K562 (cell line): Measurements from ENCODE around the gene NQO2. TPM values are rescaled to one million over a fixed set of nuclear protein-coding genes. Genes with fewer than 3 reads are reported as not detected.

ENCODE experiments used
- CBFA2T3 ChIP-seq: fragments of 450-650 bp; IDR thresholded peaks from 2 replicates; pipeline ENCODE4 v1.6.1; 2017
- CCNT2 ChIP-seq: IDR thresholded peaks from 2 replicates; pipeline ENCODE4 v1.6.1; 2011; ENCODE audit warnings: borderline replicate concordance, low read depth, mild to moderate bottlenecking, moderate library complexity, mixed read lengths, low read length; ENCODE audit not compliant: insufficient read length; ENCODE audit errors: extremely low read depth
- CGGBP1 ChIP-seq: fragments of 250-450 bp; sonication (Bioruptor Pico); IDR thresholded peaks from 2 replicates; pipeline ENCODE4 v1.9.0; 2021; ENCODE audit warnings: mild to moderate bottlenecking
- DPF2 ChIP-seq: fragments of 450-650 bp; IDR thresholded peaks from 2 replicates; pipeline ENCODE4 v1.6.1; 2016
- HCFC1 ChIP-seq: IDR thresholded peaks from 2 replicates; pipeline ENCODE4 v1.6.1; 2012; ENCODE audit warnings: low read depth, low read length, improper control_type of control experiment
- MAFG ChIP-seq: fragments of 450-650 bp; conservative IDR thresholded peaks from 2 replicates; pipeline ENCODE4 v1.6.1; 2016; ENCODE audit warnings: missing genetic modification characterization, missing compliant biosample characterization
- MCM2 ChIP-seq: fragments of 450-650 bp; IDR thresholded peaks from 2 replicates; pipeline ENCODE4 v1.6.1; 2017; ENCODE audit warnings: low read depth, mild to moderate bottlenecking
- MYBL2 ChIP-seq, 2 experiments: fragments of 450-650 bp in 1 of 2; sonication (generic) in 1 of 2; formaldehyde crosslinking in 1 of 2; IDR thresholded peaks; 2 replicates each; pipeline versions ENCODE4 v1.6.1 to v1.8.1; 2017 to 2022; ENCODE audit warnings: borderline replicate concordance in 1 of 2, inconsistent platforms in 1 of 2, low read depth in 1 of 2, mild to moderate bottlenecking in 1 of 2, missing genetic modification reagents in 1 of 2, moderate library complexity in 1 of 2
- POLR2AphosphoS2 ChIP-seq: IDR thresholded peaks from 2 replicates; pipeline ENCODE4 v1.6.1; 2012; ENCODE audit warnings: low read length, improper control_type of control experiment
- POU5F1 ChIP-seq: fragments of 150-350 bp; IDR thresholded peaks from 2 replicates; pipeline ENCODE4 v1.6.1; 2014; ENCODE audit warnings: borderline replicate concordance, low read length, low read depth, mild to moderate bottlenecking; ENCODE audit not compliant: partially characterized antibody
- RBFOX2 ChIP-seq: fragments of 200-400 bp; formaldehyde crosslinking; IDR thresholded peaks from 2 replicates; pipeline ENCODE4 v1.6.1; 2017; ENCODE audit warnings: low read depth, mild to moderate bottlenecking, low read length, moderate library complexity
- SFPQ ChIP-seq: fragments of 200-400 bp; formaldehyde crosslinking; IDR thresholded peaks from 2 replicates; pipeline ENCODE4 v1.6.1; 2017; ENCODE audit warnings: mild to moderate bottlenecking, low read depth, low read length, moderate library complexity
- SMARCE1 ChIP-seq: fragments of 450-650 bp; IDR thresholded peaks from 2 replicates; pipeline ENCODE4 v1.7.1; 2016; ENCODE audit warnings: mild to moderate bottlenecking
- SNAPC5 ChIP-seq: fragments of 250-450 bp; sonication (Bioruptor Pico); IDR thresholded peaks from 2 replicates; pipeline ENCODE4 v1.8.0; 2021; ENCODE audit warnings: moderate library complexity, mild to moderate bottlenecking, inconsistent platforms
- THRAP3 ChIP-seq: fragments of 450-650 bp; IDR thresholded peaks from 2 replicates; pipeline ENCODE4 v1.6.1; 2016; ENCODE audit warnings: mild to moderate bottlenecking, inconsistent platforms, borderline replicate concordance
- ZNF282 ChIP-seq: sonication (generic); formaldehyde crosslinking; IDR thresholded peaks from 2 replicates; pipeline ENCODE4 v1.8.1; 2023; ENCODE audit warnings: missing genetic modification reagents
- polyA plus RNA-seq, 8 experiments: library from polyadenylated mRNA; depleted of rRNA in 4 of 8; stranded (reverse) in 5 of 8; unstranded in 3 of 8; fragments of >200 nt; fragmentation: Nextera tagmentation in 2 of 8; fragmentation: Illumina TruSeq in 1 of 8; extraction: Ambion mirVana in 2 of 8; extraction: Trizol in 1 of 8; gene quantifications; 2 replicates each; pipeline versions ENCODE4 v1.2.1 to v1.2.3, GENCODE V29; 2011 to 2014; ENCODE audit warnings: inconsistent platforms in 1 of 8, missing spikeins in 1 of 8
- total RNA-seq, 7 experiments: library from RNA; depleted of rRNA in 6 of 7; stranded (reverse); fragments of >200 nt in 6 of 7; fragmentation: Illumina TruSeq in 2 of 7; extraction: Trizol in 2 of 7; gene quantifications; 2 replicates each; pipeline versions ENCODE4 v1.2.1 to v1.2.3, GENCODE V29; 2011 to 2021; ENCODE audit warnings: low replicate concordance in 1 of 7
- TF ChIP-seq, protein P1 (sequence below), 2 experiments: fragments of 450-650 bp in 1 of 2; IDR thresholded peaks; 2 replicates each; pipeline ENCODE4 v1.6.1; 2011 to 2017; ENCODE audit warnings: low read depth in 2 of 2, antibody characterized with exemption in 1 of 2, borderline replicate concordance in 1 of 2, low read length in 1 of 2, mild to moderate bottlenecking in 1 of 2, mixed read lengths in 1 of 2; ENCODE audit not compliant: control insufficient read depth in 1 of 2
- TF ChIP-seq, protein P2 (sequence below): fragments of 250-450 bp; sonication (Bioruptor Pico); IDR thresholded peaks from 2 replicates; pipeline ENCODE4 v1.5.1; 2021; ENCODE audit warnings: mild to moderate bottlenecking

NQO2 gene
- total and polyA plus RNA-seq, 9 of the 15 experiments (the other 6 are each of a cell fraction or from before 2014, with no cell fraction given) = 54.6 to 214 (median 116) TPM

DNA sequence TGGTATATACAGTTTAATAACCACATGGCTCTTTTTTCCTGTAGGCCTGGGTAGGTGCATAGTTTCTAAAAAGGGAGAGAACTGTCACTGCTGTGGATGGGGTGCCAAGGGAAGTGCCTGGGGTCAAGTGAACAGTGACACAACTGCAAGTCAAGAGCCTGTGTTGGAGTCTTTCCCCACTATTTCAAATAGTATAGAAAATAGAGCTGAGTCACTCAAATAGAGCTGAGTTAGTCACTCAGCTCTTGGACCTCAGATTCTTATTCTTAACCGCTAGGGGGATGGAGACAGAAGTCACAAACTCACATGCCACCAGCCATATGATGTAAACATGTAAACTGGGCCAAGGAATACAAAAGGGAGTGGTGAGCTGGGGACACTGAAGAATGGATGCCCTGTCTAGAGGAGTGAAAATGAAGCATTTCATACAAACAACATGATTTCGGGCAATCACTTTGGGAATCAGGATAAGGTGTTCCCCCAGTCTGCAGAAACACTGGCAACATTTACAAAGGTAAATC lies 2.1 kb downstream of the NQO2 start (continued):
- TF ChIP-seq, protein P1, sequence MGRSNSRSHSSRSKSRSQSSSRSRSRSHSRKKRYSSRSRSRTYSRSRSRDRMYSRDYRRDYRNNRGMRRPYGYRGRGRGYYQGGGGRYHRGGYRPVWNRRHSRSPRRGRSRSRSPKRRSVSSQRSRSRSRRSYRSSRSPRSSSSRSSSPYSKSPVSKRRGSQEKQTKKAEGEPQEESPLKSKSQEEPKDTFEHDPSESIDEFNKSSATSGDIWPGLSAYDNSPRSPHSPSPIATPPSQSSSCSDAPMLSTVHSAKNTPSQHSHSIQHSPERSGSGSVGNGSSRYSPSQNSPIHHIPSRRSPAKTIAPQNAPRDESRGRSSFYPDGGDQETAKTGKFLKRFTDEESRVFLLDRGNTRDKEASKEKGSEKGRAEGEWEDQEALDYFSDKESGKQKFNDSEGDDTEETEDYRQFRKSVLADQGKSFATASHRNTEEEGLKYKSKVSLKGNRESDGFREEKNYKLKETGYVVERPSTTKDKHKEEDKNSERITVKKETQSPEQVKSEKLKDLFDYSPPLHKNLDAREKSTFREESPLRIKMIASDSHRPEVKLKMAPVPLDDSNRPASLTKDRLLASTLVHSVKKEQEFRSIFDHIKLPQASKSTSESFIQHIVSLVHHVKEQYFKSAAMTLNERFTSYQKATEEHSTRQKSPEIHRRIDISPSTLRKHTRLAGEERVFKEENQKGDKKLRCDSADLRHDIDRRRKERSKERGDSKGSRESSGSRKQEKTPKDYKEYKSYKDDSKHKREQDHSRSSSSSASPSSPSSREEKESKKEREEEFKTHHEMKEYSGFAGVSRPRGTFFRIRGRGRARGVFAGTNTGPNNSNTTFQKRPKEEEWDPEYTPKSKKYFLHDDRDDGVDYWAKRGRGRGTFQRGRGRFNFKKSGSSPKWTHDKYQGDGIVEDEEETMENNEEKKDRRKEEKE (IDR thresholded peaks at IDR 0.05; ENCODE audit: borderline replicate concordance in 1 of 2, control insufficient read depth in 1 of 2, low read depth in 2 of 2, low read length in 1 of 2) = 0 out of 4 replicates have a peak, but pooled peaks of 1 of the 2 experiments have one; percentile 43
- TF ChIP-seq CGGBP1 (no peak), SNAPC5 (CRISPR knock-in tag) (no peak), CBFA2T3 (peak; percentile 26; the same call in 1 of the 2 replicates), POU5F1 (peak; percentile 56), CCNT2 (no peak), SMARCE1 (peak; percentile 85), RBFOX2 (peak; percentile 57), THRAP3 (no peak), POLR2AphosphoS2 (0 out of 2 replicates have a peak, but pooled peaks have one; percentile 65), ZNF282 (no peak), MAFG (tag) (peak; percentile 100), HCFC1 (peak; percentile 51; the same call in 1 of the 2 replicates), MCM2 (no peak), DPF2 (peak; percentile 95), MYBL2 (IDR thresholded peaks at IDR 0.05; ENCODE audit: low read depth) (peak; percentile 44; the same call in 1 of the 2 replicates), MYBL2 (CRISPR knock-in tag; IDR thresholded peaks at IDR 0.05; ENCODE audit: borderline replicate concordance) (no peak), SFPQ (no peak)
- TF ChIP-seq, protein P2, sequence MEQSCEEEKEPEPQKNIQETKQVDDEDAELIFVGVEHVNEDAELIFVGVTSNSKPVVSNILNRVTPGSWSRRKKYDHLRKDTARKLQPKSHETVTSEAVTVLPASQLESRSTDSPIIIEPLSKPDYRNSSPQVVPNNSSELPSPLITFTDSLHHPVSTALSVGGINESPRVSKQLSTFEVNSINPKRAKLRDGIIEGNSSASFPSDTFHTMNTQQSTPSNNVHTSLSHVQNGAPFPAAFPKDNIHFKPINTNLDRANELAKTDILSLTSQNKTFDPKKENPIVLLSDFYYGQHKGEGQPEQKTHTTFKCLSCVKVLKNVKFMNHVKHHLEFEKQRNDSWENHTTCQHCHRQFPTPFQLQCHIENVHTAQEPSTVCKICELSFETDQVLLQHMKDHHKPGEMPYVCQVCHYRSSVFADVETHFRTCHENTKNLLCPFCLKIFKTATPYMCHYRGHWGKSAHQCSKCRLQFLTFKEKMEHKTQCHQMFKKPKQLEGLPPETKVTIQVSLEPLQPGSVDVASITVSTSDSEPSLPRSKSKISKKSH (CRISPR knock-in tag) = no peak
